Loucy (cell line): ENCODE data around the gene PDE4D.

Experiments
- H2AFZ ChIP-seq: fragments of 200-600 bp; sonication (generic); 2 replicates; pipeline ENCODE4 v1.6.0; 2016; ENCODE audit warnings: antibody characterized with exemption, mild to moderate bottlenecking, low read length, moderate library complexity
- H3F3A ChIP-seq: fragments of 200-600 bp; 2 replicates; pipeline ENCODE4 v1.6.0; 2016; ENCODE audit warnings: antibody characterized with exemption, low read depth, mild to moderate bottlenecking
- H3K27me3 ChIP-seq: fragments of 200-600 bp; sonication (generic); 2 replicates; pipeline ENCODE4 v1.6.1; 2014; ENCODE audit warnings: low read length, mild to moderate bottlenecking; ENCODE audit not compliant: insufficient read depth, poor library complexity, severe bottlenecking
- H3K36me3 ChIP-seq: fragments of 200-600 bp; sonication (generic); 2 replicates; pipeline ENCODE4 v1.6.1; 2016; ENCODE audit warnings: low read length; ENCODE audit not compliant: insufficient read depth
- H3K4me1 ChIP-seq: fragments of 200-600 bp; sonication (generic); 2 replicates; pipeline ENCODE4 v1.5.1; 2014; ENCODE audit warnings: low read length, mild to moderate bottlenecking; ENCODE audit not compliant: insufficient read depth, poor library complexity, severe bottlenecking
- H3K4me2 ChIP-seq: fragments of 200-600 bp; sonication (generic); 2 replicates; pipeline ENCODE4 v1.6.0; 2014; ENCODE audit warnings: antibody characterized with exemption, low read length, low read depth, mild to moderate bottlenecking; ENCODE audit not compliant: poor library complexity, severe bottlenecking
- H3K4me3 ChIP-seq: fragments of 200-600 bp; sonication (generic); 2 replicates; pipeline ENCODE4 v1.5.1; 2014; ENCODE audit warnings: low read length, mild to moderate bottlenecking, mixed read lengths; ENCODE audit not compliant: poor library complexity, severe bottlenecking
- H3K79me2 ChIP-seq: fragments of 200-600 bp; sonication (generic); 2 replicates; pipeline ENCODE4 v1.6.1; 2014; ENCODE audit warnings: low read length; ENCODE audit not compliant: insufficient read depth
- H3K9ac ChIP-seq: fragments of 200-600 bp; sonication (generic); 2 replicates; pipeline ENCODE4 v1.6.0; 2014; ENCODE audit warnings: mild to moderate bottlenecking, low read depth, low read length, moderate library complexity; ENCODE audit not compliant: poor library complexity, severe bottlenecking
- H3K9me2 ChIP-seq: fragments of 200-600 bp; sonication (generic); replicated peaks from 2 replicates; pipeline ENCODE4 v1.6.1; 2016; ENCODE audit warnings: low read depth, low read length, mixed read lengths
- H3K9me3 ChIP-seq: fragments of 200-600 bp; sonication (generic); 2 replicates; pipeline ENCODE4 v1.6.1; 2014; ENCODE audit warnings: mild to moderate bottlenecking, antibody characterized with exemption, low read length, low read depth; ENCODE audit not compliant: insufficient read depth
- H4K20me1 ChIP-seq: fragments of 200-600 bp; sonication (generic); 2 replicates; pipeline ENCODE4 v1.6.0; 2014; ENCODE audit warnings: antibody characterized with exemption, low read length, mild to moderate bottlenecking; ENCODE audit not compliant: insufficient read depth, poor library complexity, severe bottlenecking
- CTCF ChIP-seq: fragments of 200-600 bp; sonication (generic); conservative IDR thresholded peaks from 2 replicates; pipeline ENCODE4 v1.5.1; 2014; ENCODE audit warnings: mild to moderate bottlenecking, antibody characterized with exemption, low read length
- EZH2phosphoT487 ChIP-seq: fragments of 200-600 bp; IDR thresholded peaks from 2 replicates; pipeline ENCODE4 v1.6.1; 2018; ENCODE audit warnings: antibody characterized with exemption, mild to moderate bottlenecking, moderate library complexity, borderline replicate concordance

Gene PDE4D

DNA sequence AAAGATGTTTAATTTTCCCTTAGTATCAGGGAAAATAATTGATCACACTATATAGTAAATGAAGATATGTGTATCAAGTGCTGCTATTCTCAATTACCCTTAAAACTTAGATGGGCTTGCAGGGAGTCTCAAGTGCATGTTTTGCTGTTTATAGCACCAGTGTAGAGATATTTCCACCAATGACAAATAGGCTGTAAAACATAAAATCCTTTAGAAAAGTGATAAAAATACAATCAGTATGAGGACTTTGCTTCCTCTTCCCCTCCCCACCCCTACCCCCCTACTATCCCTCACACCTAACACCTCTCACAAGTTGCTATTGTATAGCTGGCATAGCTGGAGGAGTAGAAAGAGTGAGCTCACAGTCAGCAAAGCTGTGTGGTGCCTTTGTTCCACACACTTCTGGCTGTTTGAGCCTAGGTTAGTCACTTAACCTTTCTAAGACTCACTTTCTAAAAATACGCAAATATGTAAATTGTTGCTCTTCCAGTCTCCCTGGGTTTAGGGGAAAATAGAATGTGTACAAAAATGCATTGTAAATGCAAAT is 93.1 kb downstream of the PDE4D start:
- Histone ChIP-seq H3K79me2 (no peaks in the 10 kb centered on the region), H3K9me2 (no peaks in the 10 kb centered on the region), H3K4me1 (peaks cover 12% of the 10 kb centered on the region), H4K20me1 (no peaks in the 10 kb centered on the region), H3K4me3 (no peak overlapping the region), H3K9me3 (no peaks in the 10 kb centered on the region), H3K9ac (no peak overlapping the region), H2AFZ (peak overlapping the region; percentile 14; the same call in 1 of the 2 replicates), H3K4me2 (no peak overlapping the region), H3F3A (no peaks in the 10 kb centered on the region), H3K27me3 (no peaks in the 10 kb centered on the region), H3K36me3 (no peaks in the 10 kb centered on the region)
- TF ChIP-seq EZH2phosphoT487 (no peak), CTCF (no peak)

DNA sequence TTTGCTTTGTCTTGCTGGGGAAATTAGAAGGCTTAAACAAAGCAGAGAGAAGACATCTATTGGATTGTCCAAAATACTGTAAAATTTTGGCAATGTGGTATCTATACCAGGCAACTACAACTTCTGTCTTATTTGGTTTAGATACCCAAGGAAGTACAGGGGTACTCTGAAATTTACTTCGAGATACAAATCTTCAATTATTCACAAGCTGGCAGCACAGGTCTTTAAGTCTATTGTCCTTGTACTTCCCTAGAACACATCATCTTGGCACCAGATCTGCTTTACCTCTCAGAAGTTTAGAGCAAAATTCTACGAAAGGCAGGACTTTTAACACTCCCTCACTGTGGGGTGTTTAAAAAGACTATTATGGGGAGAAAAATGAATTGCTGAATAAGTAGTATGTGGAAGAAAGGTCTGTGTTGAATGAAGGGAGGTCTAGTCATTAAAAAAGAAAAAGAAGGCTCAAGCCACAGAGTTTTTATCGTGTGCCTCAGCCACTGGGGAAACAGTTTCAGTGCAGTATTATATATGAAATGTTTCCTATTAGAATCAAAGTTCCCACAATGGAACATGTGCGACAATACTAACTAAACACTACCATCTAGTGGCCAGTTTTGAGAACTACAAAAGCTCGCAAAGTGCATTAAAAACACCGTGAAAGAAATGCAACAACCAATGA is 93.7 kb downstream of the PDE4D start:
- Histone ChIP-seq H3K4me2 (peak overlapping the region; percentile 65), H3K79me2 (no peaks in the 10 kb centered on the region), H3K36me3 (no peaks in the 10 kb centered on the region), H3F3A (no peaks in the 10 kb centered on the region), H3K4me3 (peak overlapping the region; percentile 47), H3K4me1 (peaks cover 12% of the 10 kb centered on the region), H3K9ac (no peak overlapping the region), H3K9me3 (no peaks in the 10 kb centered on the region), H4K20me1 (no peaks in the 10 kb centered on the region), H3K27me3 (no peaks in the 10 kb centered on the region), H2AFZ (peak overlapping the region; percentile 47; the same call in 1 of the 2 replicates), H3K9me2 (no peaks in the 10 kb centered on the region)
- peak; percentile 87 for TF ChIP-seq CTCF
- no peak for TF ChIP-seq EZH2phosphoT487

DNA sequence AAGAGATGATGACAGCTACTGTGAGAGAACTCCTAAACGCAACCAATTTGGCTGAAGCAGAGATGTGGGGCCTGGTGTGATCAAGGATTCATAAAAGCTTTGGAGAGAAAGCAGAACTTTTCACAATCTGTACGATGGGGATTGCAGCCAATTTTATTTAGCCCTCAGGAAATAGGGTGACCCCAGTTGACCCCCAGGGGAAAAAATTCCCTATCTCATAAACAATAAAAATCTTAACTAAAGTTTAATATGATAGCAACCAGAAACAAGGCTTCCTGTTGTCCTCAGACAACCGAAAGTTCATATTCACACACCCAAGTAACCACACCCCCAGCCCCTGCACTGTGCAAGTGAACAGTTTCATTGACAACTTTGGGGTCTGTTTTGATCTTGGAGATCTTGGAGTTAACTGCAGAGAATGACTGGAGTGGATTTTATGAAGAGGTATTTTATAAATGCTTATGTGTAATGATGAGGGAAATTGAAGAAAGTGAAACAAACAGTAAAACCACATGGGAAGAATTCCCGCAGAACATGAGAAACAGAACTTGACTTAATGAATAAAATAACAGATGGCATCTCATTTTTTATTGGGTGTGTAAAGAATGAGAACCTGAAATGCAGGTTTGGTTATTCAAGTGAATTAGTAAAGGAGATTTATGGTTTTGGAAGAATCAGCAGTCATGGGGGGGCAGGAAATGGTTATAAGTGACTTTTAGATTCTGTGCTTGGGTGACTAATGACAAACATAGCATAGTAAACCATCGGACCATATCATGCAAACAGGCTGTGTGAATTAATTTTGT is 94.5 kb downstream of the PDE4D start:
- H3K9ac ChIP-seq: no peak overlapping the region
- H3K79me2 ChIP-seq: no peaks in the 10 kb centered on the region
- peak overlapping the region; percentile 47; the same call in 1 of the 2 replicates for H2AFZ ChIP-seq
- no peaks in the 10 kb centered on the region for H3K27me3 ChIP-seq
- no peaks in the 10 kb centered on the region for H3K36me3 ChIP-seq
- no peak for TF ChIP-seq CTCF
- no peak for TF ChIP-seq EZH2phosphoT487
- H3K4me3 ChIP-seq: peak overlapping the region; percentile 47
- peak overlapping the region; percentile 65 for H3K4me2 ChIP-seq
- H3K9me3 ChIP-seq: no peaks in the 10 kb centered on the region
- H3F3A ChIP-seq: no peaks in the 10 kb centered on the region
- peaks cover 12% of the 10 kb centered on the region for H3K4me1 ChIP-seq
- H3K9me2 ChIP-seq: no peaks in the 10 kb centered on the region
- no peaks in the 10 kb centered on the region for H4K20me1 ChIP-seq
